Gastrocnemius medialis (tissue), 4 donors: ENCODE data around the gene DUOX1.

Source experiments
- CTCF ChIP-seq, 5 experiments: fragments of 450-650 bp in 3 of 5; fragments of 200-600 bp in 2 of 5; sonication (generic) in 2 of 5; IDR thresholded peaks in 4 of 5; conservative IDR thresholded peaks in 1 of 5; 1 replicate in 4 of 5; 2 replicates in 1 of 5; pipeline ENCODE4 v1.5.1; 2016 to 2019; ENCODE audit warnings: antibody characterized with exemption in 5 of 5, mild to moderate bottlenecking in 3 of 5, moderate library complexity in 3 of 5
- POLR2A ChIP-seq, 2 donors: fragments of 450-650 bp; IDR thresholded peaks; one replicate each; pipeline ENCODE4 v1.6.1; 2017; ENCODE audit warnings: antibody characterized with exemption in 2 of 2, mild to moderate bottlenecking in 2 of 2, moderate library complexity in 2 of 2

GRCh38 chr15:45155739-45156138 is 25.9 kb downstream of the DUOX1 start:
- TF ChIP-seq CTCF (IDR thresholded peaks at IDR 0.05 in 4 of 5, conservative IDR thresholded peaks at IDR 0.05 in 1 of 5) = no peak
- no peak for TF ChIP-seq POLR2A (IDR thresholded peaks at IDR 0.05)
